GM21447 (cell line): ENCODE data around the gene SLC37A4.

Experiments used
- ATAC-seq: cut with Tn5 transposase; IDR thresholded peaks from one replicate; pipeline ENCODE4 v1.9.1; 2021; ENCODE audit not compliant: unreplicated experiment

Gene SLC37A4

DNA sequence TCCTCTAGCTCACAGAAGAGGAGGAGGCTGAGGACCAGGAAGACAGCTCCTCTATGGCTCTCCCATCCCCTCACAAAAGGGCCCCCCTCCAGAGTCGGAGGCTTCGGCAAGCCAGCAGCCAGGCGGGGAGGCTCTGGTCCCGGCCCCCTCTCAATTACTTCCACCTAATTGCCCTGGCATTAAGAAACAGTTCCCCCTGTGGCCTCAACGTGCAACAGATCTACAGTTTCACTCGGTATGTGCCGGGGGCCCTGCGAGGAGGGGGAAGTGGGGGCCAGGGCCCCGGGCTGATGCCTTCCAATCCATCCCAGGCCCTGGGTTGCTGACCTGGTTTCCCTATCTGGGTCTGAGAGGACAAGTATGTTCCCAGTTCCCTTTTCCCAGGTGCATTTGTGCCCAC, 51.2 kb downstream of the SLC37A4 start:
- no peak for ATAC-seq

DNA sequence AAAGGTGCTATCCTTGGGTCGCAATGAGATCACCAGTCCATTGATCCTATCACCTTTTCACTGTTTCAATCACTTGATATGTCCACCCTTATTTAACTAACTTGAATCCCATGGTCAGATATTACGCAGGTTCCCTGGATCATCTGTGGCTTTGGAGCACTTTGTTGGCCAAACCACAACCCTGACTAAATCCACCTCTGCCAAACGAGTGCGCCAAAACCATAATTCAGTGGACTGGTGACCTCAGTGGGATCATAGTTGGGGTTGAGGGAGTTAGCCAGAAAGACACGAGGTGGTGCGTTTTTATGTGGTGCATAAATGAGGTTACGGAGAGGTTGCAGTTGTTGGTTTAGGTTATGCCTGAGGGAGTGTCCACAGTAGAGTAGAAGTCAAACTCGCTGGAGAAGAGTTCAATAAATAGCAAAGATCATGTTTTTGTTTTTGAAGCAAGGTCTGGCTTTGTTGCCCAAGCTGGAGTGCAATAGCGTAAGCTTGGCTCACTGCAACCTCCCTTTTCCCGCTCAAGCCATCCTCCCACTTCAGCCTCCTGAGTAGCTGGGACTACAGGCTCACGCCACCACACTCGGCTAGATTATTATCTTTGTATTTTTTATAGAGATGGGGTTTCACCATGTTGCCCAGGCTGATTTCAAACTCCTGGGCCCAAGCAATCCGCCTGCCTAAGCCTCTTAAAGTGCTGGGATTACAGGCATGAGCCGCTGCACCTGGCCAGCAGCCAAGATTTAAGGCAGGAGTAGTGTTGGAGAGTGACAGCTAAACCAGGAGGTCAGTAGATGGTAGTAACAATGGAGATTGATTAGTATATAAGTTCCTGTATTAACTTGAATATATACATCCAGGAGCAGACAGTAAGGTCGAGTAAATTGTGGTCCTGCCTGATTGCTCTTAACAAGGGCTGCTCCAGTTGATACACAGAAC, 54.6 kb downstream of the SLC37A4 start:
- no peak for ATAC-seq
